ENCODE measurements around the gene PLEKHJ1. TPM values are rescaled to one million over a fixed set of nuclear protein-coding genes. Genes with fewer than 3 reads are reported as not detected.

PLEKHJ1 gene
- polyA plus RNA-seq, 1 donor from 2014 or later: 219 TPM

GRCh38 chr19:2226840-2227360 lies 9.2 kb downstream of the PLEKHJ1 start:
- Histone ChIP-seq H3K4me3 (ENCODE audit: low read length) (no peak overlapping the region), H3K27me3 (ENCODE audit: insufficient read depth, low read depth, low read length) (no peaks in the 10 kb centered on the region), H2AFZ (ENCODE audit: low read depth, low read length) (no peak overlapping the region), H3K36me3 (ENCODE audit: insufficient read depth, low read length) (no peaks in the 10 kb centered on the region), H3K9ac (ENCODE audit: low read length) (no peak overlapping the region), H3K9me2 (ENCODE audit: insufficient read depth, low read length) (no peaks in the 10 kb centered on the region), H3K27ac (ENCODE audit: low read length) (no peak overlapping the region), H3K79me2 (replicated peaks; ENCODE audit: insufficient read depth, low read length) (no peaks in the 10 kb centered on the region), H3K4me2 (ENCODE audit: low read length) (no peak overlapping the region), H4K20me1 (ENCODE audit: insufficient read depth) (no peaks in the 10 kb centered on the region), H3F3A (ENCODE audit: insufficient read depth, low read length, poor library complexity, severe bottlenecking) (no peaks in the 10 kb centered on the region), H3K9me3 (ENCODE audit: low read length) (no peaks in the 10 kb centered on the region)
- TF ChIP-seq CTCF (IDR thresholded peaks at IDR 0.05; ENCODE audit: poor library complexity, severe bottlenecking): no peak
- TF ChIP-seq EZH2 (IDR thresholded peaks at IDR 0.05; ENCODE audit: borderline replicate concordance, insufficient read depth, low read length, poor library complexity, severe bottlenecking): no peak
- TF ChIP-seq SMC3 (conservative IDR thresholded peaks at IDR 0.05; ENCODE audit: poor library complexity): no peak
- no peak for TF ChIP-seq EP300 (conservative IDR thresholded peaks at IDR 0.05; ENCODE audit: poor library complexity, severe bottlenecking)

DNA sequence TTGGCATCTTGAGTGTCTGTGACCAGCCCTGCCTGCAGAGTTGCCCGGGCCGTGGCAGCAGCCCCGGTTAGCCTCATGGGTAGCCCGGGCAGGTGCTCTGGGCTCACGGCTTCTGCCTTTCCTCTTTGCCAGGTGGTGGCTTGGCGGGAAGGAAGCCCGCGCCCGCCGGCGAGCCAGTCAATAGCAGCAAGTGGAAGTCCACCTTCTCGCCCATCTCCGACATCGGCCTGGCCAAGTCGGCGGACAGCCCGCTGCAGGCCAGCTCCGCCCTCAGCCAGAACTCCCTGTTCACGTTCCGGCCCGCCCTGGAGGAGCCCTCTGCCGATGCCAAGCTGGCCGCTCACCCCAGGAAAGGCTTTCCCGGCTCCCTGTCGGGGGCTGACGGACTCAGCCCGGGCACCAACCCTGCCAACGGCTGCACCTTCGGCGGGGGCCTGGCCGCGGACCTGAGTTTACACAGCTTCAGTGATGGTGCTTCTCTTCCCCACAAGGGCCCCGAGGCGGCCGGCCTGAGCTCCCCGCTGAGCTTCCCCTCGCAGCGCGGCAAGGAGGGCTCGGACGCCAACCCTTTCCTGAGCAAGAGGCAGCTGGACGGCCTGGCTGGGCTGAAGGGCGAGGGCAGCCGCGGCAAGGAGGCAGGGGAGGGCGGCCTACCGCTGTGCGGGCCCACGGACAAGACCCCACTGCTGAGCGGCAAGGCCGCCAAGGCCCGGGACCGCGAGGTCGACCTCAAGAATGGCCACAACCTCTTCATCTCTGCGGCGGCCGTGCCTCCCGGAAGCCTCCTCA lies 9.9 kb downstream of the PLEKHJ1 start:
- no peaks in the 10 kb centered on the region for H3K79me2 ChIP-seq (replicated peaks; ENCODE audit: insufficient read depth, low read length)
- H2AFZ ChIP-seq (ENCODE audit: low read depth, low read length): no peak overlapping the region
- H3K9me3 ChIP-seq (ENCODE audit: low read length): no peaks in the 10 kb centered on the region
- TF ChIP-seq EZH2 (IDR thresholded peaks at IDR 0.05; ENCODE audit: borderline replicate concordance, insufficient read depth, low read length, poor library complexity, severe bottlenecking) (no peak), EP300 (conservative IDR thresholded peaks at IDR 0.05; ENCODE audit: poor library complexity, severe bottlenecking) (no peak), MXI1 (conservative IDR thresholded peaks at IDR 0.05; ENCODE audit: poor library complexity, severe bottlenecking) (no peak), POLR2AphosphoS5 (IDR thresholded peaks at IDR 0.05) (no peak)
- no peaks in the 10 kb centered on the region for H3K9me2 ChIP-seq (ENCODE audit: insufficient read depth, low read length)
- H4K20me1 ChIP-seq (ENCODE audit: insufficient read depth): no peaks in the 10 kb centered on the region
- no peaks in the 10 kb centered on the region for H3K36me3 ChIP-seq (ENCODE audit: insufficient read depth, low read length)
- no peak overlapping the region for H3K9ac ChIP-seq (ENCODE audit: low read length)
- H3K27ac ChIP-seq (ENCODE audit: low read length): no peak overlapping the region
- no peak overlapping the region for H3K4me2 ChIP-seq (ENCODE audit: low read length)
- no peaks in the 10 kb centered on the region for H3K27me3 ChIP-seq (ENCODE audit: insufficient read depth, low read depth, low read length)
- no peaks in the 10 kb centered on the region for H3F3A ChIP-seq (ENCODE audit: insufficient read depth, low read length, poor library complexity, severe bottlenecking)
- no peak overlapping the region for H3K4me3 ChIP-seq (ENCODE audit: low read length)

DNA sequence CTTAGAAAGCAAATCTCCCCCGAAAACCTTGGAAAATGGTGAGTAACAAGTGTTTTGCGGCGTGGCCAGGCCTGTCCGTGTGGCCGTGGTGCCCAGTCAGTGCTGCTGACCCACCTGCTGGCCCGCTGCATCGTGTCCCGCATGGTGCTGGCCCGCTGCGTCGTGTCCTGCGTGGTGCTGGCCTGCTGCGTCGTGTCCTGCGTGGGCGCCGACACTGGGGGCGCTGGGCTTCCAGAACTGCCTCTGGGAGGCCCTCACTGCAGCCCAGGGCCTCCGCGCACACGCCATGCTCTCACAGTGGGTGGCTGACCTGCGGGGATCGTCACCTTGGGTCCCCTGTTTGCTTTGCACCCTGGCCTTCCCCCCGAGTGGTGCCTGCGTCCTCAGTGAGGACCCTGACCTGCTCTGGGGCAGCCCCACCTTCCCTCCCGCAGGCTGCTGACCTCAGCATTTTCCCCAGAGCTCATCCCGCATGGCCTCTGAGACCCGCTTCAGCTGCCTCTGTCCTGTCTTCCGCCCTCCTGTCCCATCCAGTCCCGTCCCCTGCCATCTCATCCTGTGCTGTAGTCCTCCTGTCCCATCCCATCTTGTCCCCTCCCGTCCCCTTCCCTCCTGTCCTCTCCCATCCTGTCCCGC lies 10.6 kb downstream of the PLEKHJ1 start:
- H3K36me3 ChIP-seq (ENCODE audit: insufficient read depth, low read length): no peaks in the 10 kb centered on the region
- H4K20me1 ChIP-seq (ENCODE audit: insufficient read depth): no peaks in the 10 kb centered on the region
- H2AFZ ChIP-seq (ENCODE audit: low read depth, low read length): no peak overlapping the region
- no peak overlapping the region for H3K27ac ChIP-seq (ENCODE audit: low read length)
- H3K9me2 ChIP-seq (ENCODE audit: insufficient read depth, low read length): no peaks in the 10 kb centered on the region
- no peaks in the 10 kb centered on the region for H3K9me3 ChIP-seq (ENCODE audit: low read length)
- no peaks in the 10 kb centered on the region for H3K27me3 ChIP-seq (ENCODE audit: insufficient read depth, low read depth, low read length)
- no peak overlapping the region for H3K9ac ChIP-seq (ENCODE audit: low read length)
- no peak overlapping the region for H3K4me2 ChIP-seq (ENCODE audit: low read length)
- TF ChIP-seq REST (IDR thresholded peaks at IDR 0.05; ENCODE audit: borderline replicate concordance): no peak
- no peak for TF ChIP-seq CTCF (IDR thresholded peaks at IDR 0.05; ENCODE audit: poor library complexity, severe bottlenecking)
- no peak for TF ChIP-seq SMC3 (conservative IDR thresholded peaks at IDR 0.05; ENCODE audit: poor library complexity)
- TF ChIP-seq RAD21 (conservative IDR thresholded peaks at IDR 0.05): no peak
- TF ChIP-seq POLR2AphosphoS5 (IDR thresholded peaks at IDR 0.05): no peak
- TF ChIP-seq MXI1 (conservative IDR thresholded peaks at IDR 0.05; ENCODE audit: poor library complexity, severe bottlenecking): no peak
- TF ChIP-seq EP300 (conservative IDR thresholded peaks at IDR 0.05; ENCODE audit: poor library complexity, severe bottlenecking): no peak
- TF ChIP-seq EZH2 (IDR thresholded peaks at IDR 0.05; ENCODE audit: borderline replicate concordance, insufficient read depth, low read length, poor library complexity, severe bottlenecking): no peak
- no peak for TF ChIP-seq TAF1 (IDR thresholded peaks at IDR 0.05; ENCODE audit: low read depth)
- H3F3A ChIP-seq (ENCODE audit: insufficient read depth, low read length, poor library complexity, severe bottlenecking): no peaks in the 10 kb centered on the region
- no peak overlapping the region for H3K4me3 ChIP-seq (ENCODE audit: low read length)
- no peaks in the 10 kb centered on the region for H3K79me2 ChIP-seq (replicated peaks; ENCODE audit: insufficient read depth, low read length)

Measured in neural cell (in vitro differentiated cells).